ENCODE data around the gene ICAM5.

- TF ChIP-seq CTCF (conservative IDR thresholded peaks at IDR 0.05; ENCODE audit: low read depth, low read length) (no peak), EZH2phosphoT487 (IDR thresholded peaks at IDR 0.05; ENCODE audit: borderline replicate concordance, low read length) (no peak)
These were observed 11.8 kb upstream of the ICAM5 start for GRCh38 chr19:10277795-10278589.

All from PC-3 (cell line).